Measurements from ENCODE around the gene SYCP2L.

GRCh38 chr6:10904015-10904414, 17.2 kb downstream of the SYCP2L start:
- TF ChIP-seq CTCF (conservative IDR thresholded peaks at IDR 0.05; ENCODE audit: low read depth, low read length) (no peak), SMC3 (IDR thresholded peaks at IDR 0.05; ENCODE audit: low read depth, low read length) (no peak), ELK1 (IDR thresholded peaks at IDR 0.05; ENCODE audit: borderline replicate concordance, low read depth, low read length) (no peak), FOS (IDR thresholded peaks at IDR 0.05; ENCODE audit: low read depth, low read length) (no peak), USF2 (IDR thresholded peaks at IDR 0.05; ENCODE audit: low read depth, low read length) (no peak), RAD21 (IDR thresholded peaks at IDR 0.05; ENCODE audit: low read length) (no peak)

Measured in IMR-90 (cell line).